22Rv1 (cell line): ENCODE results near the gene ETV1.
"Not testable (repeated sequence)": the region's sequence is repeated elsewhere in the genome, so short reads cannot be mapped to it uniquely, and the experiment has no call there.

Source experiments
- H3K27ac ChIP-seq: fragments of 450-650 bp; 2 replicates; pipeline ENCODE4 v1.5.1; 2017
- CTCF ChIP-seq: fragments of 450-650 bp; IDR thresholded peaks from 2 replicates; pipeline ENCODE4 v1.5.1; 2017; ENCODE audit warnings: mild to moderate bottlenecking
- ZFX ChIP-seq: fragments of 450-650 bp; IDR thresholded peaks from 2 replicates; pipeline ENCODE4 v1.6.1; 2017; ENCODE audit warnings: antibody characterized with exemption, borderline replicate concordance

ETV1 gene

GRCh38 chr7:13932131-13932530 is 57.3 kb downstream of the ETV1 start:
- no peak overlapping the region for H3K27ac ChIP-seq
- TF ChIP-seq ZFX (no peak), CTCF (no peak)

GRCh38 chr7:13921062-13921461 is 68.4 kb downstream of the ETV1 start:
- H3K27ac ChIP-seq = peak overlapping the region; percentile 85
- TF ChIP-seq CTCF = no peak
- no peak for TF ChIP-seq ZFX

- peak overlapping the region; percentile 85 for H3K27ac ChIP-seq
- TF ChIP-seq CTCF (no peak), ZFX (no peak)
Observed at GRCh38 chr7:13920053-13920697, 69.3 kb downstream of the ETV1 start.

- H3K27ac ChIP-seq = not testable (repeated sequence)
Observed at GRCh38 chr7:13918333-13918732, 71.1 kb downstream of the ETV1 start.

- H3K27ac ChIP-seq = not testable (repeated sequence)
Observed at GRCh38 chr7:13917103-13917502, 72.4 kb downstream of the ETV1 start.

DNA sequence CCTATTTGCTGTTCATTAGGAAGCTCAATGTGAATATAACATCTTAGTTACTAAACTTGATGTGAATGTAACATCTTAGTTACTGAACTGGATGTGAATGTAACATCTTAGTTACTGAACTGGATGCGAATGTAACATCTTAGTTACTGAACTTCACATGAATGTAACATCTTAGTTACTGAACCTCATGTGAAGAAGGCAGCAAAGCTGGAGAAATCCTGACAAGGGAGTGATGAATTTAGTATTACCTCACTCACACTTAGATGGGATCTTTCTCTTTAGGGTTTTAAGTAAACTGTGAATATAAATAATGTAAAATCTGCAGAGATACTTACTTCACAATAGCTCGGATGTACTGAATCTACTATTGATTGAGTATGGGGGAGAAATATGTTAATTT is 73.6 kb downstream of the ETV1 start:
- TF ChIP-seq ZFX (no peak), CTCF (no peak)
- H3K27ac ChIP-seq = no peak overlapping the region

- TF ChIP-seq ZFX = no peak
- TF ChIP-seq CTCF = no peak
- no peak overlapping the region for H3K27ac ChIP-seq
Observed at GRCh38 chr7:13912715-13913278, 76.7 kb downstream of the ETV1 start.

DNA sequence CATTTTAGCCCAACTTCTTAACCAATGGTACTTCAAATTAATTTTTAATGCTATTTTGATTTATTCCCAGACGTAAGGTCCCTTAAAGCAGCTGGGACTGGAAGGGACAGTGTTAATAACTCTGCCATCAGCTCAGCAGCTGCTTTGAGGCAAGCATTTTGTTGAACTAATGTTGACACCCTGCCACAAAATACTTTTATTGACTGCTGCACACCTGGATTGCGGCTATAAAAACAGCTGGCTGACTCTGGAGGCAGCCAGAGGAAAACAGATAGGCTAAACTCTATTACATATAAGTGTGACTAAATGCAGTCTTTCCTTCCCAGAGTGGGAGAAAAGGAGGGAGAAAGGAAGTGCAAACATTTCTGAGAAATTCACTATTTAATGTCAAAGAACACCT is 77.6 kb downstream of the ETV1 start:
- no peak for TF ChIP-seq CTCF
- no peak for TF ChIP-seq ZFX
- H3K27ac ChIP-seq = no peak overlapping the region
